Measurements from ENCODE around the gene LCE1A.

The LCE1A gene

DNA sequence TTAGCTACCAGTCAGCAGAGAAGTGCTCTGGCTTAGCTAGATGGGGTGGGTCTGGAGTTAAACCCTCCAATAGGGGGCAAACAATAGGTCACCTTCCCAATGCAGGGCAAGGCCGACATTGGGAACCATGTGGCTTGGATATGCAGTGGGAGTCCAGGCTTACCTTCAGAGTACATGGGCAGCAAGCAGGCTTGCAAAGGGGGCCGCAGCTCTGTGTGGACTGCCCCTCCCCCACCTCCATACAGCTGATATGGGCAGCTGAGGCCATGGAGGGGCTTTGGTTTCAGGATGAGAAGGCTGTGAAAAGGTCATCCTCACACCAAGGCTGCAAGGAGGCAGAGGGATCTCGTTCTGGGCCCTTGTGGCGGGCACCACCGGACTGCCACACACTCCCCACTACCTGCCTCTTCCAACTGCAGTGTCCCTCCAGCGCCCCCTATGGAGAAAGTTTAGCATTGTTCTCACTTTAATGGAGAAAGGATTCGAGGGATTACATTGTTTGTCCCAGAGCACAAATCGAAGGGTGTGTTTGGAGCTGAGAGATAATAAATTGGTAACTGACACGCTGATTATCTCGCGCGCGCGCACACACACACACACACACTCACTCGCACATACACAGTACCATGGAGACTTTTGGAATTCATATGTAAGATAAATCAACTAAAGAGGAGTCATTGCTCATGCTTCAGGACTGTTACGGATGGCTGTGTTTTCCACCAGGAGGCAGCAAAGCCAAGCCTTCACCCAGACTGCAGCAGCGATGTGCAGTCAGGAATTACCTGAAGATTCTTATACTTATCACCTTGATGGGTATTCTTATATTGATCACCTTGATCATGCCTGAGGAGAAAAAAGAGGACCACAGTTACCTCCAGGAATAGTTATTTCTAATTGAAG, 43.8 kb downstream of the LCE1A start:
- no peak for DNase-seq

DNA sequence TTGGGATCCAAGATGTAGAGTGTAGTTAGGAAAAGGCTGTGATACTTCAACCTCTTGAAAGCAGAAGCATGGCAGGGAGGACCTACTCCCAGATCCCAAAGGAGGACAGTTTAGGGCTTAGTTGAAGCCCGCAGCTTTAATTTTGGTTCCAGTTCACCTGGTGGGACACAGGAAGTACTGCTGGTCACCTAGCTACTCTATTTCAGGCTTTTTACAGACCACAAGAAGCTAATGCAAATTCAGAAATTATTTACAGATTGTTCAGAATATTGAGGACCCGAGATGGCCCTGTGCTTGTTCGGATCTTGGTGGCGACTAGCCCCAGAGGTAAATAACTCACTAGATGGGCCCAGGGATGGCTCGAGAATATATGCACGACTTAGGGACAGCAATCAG, 44.5 kb downstream of the LCE1A start:
- no peak for DNase-seq

DNA sequence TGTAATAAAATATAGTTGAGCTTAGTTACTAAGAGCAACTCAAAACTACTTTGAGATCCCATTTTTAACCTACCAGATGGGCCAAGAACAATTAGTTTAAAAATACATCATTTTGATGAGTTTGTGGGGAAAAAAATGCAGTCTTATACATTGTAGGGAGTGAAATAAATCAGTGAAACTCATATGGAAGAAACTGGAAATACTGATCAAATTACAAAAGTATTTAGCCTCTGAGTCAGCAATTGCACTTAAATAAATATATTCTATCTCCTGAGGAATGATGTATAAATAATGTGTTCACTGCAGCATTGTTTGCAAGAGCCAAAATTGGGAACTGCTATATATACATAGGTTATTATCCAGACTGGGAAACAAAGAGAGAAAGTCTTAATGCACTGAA, 46.2 kb downstream of the LCE1A start:
- no peak for DNase-seq

DNA sequence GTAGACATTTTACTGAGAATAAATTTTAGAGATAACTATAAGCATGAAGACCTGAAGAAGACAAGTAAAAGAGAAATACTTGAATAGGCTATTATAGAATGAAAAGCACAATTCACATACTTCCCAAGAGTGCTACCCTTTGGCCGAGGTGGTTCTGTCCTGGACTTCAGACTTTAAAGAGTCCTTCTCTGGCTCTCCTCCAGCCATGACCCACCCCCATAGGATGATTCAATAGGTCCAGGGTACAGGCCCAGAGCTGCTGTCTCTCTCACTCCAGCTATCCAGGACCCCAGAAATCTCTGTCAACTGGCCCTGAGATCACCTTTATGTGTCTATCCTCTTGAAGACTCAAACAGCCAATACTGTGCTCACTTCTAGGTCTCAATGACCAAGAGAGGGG, 49.6 kb downstream of the LCE1A start:
- no peak for DNase-seq
